HG03432 (cell line): ENCODE data around the gene TMIE.

ENCODE experiments used
- ATAC-seq: cut with Tn5 transposase; IDR thresholded peaks from one replicate; pipeline ENCODE4 v1.9.1; 2021; ENCODE audit warnings: mild to moderate bottlenecking, moderate library complexity; ENCODE audit not compliant: unreplicated experiment

The TMIE gene

DNA sequence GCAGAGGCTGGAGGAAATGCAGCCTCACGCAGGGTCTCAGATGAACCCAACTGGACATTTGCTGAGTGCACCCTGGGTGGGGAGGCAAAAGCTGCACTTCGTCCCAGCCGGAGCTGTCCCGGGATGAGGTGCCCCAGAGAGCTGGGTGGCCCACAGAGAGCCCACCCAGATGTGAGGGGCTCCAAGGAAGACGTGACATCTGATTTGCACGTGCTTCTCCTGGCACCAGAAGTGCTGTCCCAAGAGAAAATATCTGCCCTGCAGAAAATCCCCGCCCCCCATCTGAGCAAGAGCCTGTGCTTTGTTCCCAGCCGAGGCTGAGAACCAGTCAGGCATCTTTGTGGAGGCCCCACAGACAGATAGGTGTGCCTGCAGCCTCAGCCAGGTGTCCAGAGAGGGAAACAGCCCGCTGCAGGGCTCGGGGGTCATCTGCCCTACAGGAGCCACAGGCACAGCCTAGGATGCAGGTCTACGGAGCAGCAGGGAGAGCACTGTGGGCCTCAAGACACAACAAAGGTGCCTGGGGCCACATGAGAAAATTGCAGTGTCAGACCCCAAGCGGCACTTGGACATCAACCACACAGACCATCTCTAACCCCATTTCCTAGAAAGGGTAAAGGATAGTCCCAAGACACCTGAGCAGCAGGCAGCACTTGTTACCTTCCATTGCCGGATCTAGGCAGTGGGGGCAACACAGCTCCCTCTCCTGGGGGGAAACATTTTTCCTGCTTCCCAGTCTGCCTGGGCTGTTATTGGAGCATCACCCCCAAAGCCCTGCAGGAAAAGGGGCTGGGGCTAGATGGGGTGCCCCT is 5.8 kb downstream of the TMIE start:
- ATAC-seq, result no peak

DNA sequence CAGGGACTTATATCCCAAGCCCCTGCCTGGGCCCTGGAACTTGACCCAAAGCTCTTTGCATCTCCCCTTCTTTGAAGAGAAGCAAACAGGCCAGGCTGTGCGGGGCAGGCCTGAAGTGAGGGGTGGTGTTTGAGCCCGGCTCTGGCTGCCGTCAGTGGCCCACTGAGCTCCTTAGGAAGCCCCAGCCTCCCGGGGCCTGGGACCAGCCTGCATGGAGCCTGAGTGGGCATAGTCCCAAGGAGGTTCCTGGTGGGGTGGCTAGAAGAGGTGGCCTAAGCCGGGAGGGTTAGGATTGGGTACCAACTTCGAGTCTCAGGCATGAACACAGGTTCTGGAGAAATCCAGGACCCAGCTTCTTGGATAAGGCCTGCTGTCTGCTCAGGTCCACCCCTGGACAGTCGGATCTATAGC is 6.4 kb downstream of the TMIE start:
- ATAC-seq, result no peak

DNA sequence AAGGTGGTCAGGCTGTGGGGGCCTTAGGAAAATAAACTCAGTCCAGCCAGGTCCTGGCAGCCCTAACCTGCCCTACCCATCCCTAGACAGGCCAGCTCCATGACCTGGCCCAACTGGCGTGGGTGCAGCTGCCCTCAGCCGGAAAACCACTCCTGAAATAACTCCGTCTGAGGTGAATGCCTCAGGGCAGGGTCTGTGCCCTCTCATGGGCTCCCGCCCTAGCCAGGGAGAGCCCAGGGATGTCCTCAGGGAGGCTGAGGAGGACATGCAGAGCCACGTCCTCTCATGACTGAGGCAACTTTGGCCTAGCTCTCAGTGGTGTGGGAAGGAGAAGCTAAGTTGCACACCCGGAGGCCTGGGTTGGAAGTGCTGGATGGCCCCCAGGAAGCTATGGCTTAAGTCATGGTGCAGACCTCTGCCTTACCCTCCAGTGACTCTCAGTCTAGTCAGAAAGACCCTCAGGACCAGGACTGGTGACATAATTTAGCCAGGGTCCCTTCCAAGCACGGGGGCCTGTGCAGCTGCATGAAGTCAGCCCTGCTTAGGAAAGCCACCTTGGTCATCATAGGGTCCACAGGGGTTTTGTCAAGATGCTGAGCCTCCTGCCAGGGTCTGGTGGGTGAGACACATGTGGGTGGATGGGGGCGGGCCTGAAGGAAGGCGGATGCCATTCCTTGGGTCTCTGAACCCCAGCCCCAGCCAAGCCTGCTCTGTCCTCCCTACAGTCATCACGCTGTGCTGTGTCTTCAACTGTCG is 7.4 kb downstream of the TMIE start:
- ATAC-seq, result no peak

DNA sequence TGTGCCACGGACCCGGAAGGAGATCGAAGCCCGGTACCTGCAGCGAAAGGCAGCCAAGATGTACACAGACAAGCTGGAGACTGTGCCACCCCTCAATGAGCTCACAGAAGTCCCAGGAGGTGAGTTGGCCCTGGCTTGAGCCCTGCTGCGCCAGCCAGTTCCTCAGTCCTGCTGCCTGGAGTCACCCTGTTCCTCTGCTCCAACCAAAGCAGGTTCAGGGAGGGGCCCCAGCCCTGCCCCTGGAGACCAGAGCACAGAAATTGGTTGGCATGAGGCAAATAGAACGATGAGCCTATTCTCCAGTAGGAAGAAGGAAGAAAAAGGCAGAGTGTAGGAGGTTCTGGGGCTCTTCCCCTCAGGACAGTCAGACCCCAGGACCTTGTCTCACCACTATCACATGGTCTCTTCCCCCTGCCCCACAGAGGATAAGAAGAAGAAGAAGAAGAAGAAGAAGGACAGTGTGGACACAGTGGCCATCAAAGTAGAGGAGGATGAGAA is 8.0 kb downstream of the TMIE start:
- no peak for ATAC-seq

DNA sequence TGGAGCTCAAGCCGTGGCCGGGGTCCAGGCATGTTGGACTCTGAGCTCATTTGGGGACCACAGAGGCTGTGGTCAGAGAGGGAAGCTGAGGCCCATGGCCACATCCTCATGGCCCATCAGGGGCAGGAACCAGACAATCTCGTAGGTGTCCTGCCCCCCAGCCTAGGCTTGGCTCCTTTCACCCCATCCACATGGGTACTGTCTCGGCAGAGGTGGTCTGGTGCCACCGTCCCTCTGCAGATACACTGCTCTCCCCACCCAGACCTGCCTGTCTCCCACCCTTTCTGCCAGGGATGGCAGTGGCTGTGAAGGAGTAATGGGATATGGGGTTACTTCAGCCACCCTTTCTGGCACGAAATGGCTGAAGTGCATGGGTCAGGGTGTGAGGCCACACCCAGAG is 8.5 kb downstream of the TMIE start:
- no peak for ATAC-seq

DNA sequence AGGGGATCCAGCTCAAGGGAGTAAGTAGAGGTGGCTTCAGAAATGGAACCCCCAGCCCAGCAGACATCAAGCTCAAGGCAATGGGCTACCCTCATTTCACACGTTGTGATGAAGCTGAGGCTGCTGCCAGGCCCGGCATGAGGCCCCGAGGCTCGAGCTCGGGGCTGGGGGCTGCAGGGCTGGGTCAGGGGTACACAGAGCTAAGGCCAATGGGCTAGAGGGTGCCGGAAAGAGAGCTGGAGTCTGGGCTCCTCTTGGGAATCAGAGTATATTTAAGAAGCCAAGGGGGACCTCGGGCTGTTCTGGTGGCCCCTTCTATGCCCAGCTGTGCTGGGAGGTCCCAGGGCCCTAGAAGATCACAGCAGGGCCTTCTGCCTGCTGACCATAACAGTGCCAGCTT is 9.0 kb downstream of the TMIE start:
- ATAC-seq, result no peak

DNA sequence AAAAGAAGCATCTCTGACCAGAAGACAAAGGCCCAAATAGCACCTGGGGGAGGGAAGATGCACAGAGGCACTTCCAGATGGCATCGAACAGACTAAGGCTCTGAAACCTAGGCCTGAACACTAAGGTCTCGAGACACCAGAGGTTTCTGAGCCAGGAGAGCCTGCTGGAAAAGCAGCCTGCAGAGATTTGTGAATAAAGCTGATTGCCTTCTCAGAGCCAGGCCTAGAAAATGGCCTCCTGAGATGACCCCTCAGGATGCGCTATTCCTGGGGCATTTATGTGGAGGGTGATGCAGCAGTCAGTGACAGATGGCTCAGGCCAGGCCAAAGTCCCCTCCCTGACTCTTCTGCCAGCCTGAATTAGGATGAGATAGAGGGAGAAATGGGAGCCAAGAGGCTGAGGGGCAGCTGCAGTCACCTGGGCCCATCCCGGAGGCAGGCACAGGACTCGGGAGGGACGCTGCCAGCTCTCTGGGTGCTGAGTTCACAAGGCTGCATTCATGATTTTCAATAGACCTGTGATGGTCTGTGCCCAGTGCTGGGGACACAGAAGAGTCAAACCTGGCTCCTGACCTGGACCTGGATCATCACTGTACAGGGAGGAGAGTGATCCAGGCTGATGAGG is 9.6 kb downstream of the TMIE start:
- ATAC-seq, result no peak

DNA sequence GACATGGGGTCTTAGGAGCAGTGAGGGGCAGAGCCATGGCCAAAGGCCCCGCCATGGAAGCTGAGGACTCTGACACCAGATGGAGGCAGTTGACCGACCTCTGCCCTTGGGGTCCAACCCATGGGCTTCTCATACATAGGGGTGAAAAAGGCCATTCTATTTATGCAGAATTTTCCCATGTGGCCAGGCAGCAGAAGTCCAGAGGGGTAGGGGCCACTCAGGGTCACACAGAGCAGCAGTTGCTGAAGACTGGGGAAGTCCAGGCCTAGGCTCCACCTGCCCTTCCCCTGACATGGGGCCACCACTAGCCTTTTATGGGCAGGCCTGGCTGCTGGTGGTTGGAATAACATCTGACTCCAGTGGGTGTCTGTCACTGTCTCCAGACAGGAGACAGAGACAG is 10.1 kb downstream of the TMIE start:
- ATAC-seq, result no peak

DNA sequence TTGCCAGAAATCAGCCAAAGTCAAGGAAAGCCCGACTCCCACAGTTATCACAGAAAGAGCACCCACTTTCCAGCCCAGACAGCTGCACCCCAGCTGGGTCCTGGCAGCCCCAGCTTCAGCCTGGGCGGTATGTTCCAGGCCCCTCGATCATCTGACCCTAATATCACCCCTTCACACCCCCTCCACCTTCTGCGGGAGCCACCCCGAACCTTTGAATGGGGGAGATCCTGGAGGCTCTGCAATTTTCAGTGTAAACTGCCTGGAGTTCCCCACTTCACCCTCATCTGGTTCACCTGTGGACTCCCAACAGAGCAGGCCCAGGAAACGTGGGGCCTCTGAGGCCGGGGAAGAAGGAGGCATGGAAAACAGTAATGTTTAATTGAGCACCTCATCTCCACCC is 10.6 kb downstream of the TMIE start:
- no peak for ATAC-seq

DNA sequence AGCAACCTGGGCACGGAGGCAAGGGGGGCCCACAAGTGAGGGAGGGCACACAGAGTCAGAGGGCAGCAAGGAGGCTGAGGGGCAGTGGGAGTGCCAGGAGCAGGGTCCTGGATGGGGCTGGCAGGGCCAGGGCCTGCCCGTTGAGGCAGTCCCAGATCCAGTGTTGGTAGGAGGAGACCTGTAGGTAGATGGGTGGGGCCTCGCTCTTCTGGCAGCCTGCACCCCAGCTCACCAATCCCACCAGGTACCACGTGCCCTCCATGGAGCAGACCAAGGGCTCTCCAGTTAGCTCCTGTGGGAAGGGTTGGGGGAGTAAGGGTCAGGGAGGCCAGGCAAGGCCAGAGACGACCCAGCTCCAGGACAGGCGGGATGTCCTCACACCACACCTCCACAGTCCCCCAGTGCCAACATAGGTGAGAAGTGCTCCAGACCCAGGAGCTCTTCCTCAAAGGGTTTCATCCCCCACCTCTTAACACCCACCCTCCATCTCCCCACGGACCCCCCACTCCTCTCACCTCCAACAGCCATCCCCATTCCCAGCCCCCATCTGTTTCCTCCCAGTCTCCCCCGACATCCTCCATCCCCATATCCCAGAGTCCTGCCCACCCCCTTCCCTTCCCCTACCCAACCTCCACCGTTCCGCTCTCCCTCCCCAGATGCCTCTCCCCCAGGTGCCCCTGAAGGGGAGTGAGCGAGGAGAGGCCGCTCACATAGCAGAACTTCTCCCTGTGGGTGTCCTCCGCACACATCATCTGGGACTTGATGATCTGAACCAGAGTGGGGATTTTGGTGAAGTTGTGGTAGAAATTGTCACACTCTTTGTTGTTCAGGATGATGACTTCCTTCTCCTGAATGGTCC is 11.2 kb downstream of the TMIE start:
- ATAC-seq, result no peak

DNA sequence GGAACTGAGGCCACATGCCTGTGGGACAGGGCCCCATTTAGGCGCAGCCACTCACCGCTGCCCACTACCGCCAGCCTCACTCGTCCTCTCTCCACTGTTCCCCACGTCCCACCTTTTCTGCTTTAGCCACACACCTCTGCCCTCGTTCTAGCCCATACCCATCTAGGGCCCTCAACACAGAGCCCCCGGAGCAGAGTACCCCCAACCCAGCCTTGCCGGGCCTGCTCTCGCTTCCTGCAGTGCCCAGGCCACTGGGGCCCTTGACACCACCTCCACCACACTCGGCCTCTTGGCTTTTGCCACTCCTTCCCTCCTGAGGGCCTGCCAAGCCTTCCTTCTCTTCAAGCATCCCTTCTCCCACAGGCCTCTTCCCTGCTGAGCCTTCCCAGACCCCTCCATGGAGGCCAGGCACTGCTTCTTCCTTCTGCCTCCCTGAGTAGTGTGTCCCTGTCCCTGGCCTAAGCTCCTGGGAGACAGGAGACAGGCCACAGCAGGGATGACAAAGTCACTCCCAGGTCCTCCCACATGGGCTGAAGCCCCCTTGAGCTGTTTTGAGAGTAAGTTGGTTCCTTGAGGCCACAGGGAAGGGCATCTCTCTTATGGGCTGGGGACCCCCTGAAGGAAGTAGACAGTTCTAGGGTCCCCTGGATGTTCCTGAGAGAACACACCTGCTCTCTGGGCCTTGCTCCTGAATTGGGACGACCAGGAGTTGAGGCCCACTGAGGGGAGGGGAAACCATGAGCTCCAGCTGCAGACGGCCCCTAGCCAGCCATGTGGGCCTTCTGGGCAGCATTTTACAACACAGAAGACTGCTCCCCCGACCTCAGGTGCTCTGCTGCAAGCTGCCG is 12.1 kb downstream of the TMIE start:
- ATAC-seq, result no peak

DNA sequence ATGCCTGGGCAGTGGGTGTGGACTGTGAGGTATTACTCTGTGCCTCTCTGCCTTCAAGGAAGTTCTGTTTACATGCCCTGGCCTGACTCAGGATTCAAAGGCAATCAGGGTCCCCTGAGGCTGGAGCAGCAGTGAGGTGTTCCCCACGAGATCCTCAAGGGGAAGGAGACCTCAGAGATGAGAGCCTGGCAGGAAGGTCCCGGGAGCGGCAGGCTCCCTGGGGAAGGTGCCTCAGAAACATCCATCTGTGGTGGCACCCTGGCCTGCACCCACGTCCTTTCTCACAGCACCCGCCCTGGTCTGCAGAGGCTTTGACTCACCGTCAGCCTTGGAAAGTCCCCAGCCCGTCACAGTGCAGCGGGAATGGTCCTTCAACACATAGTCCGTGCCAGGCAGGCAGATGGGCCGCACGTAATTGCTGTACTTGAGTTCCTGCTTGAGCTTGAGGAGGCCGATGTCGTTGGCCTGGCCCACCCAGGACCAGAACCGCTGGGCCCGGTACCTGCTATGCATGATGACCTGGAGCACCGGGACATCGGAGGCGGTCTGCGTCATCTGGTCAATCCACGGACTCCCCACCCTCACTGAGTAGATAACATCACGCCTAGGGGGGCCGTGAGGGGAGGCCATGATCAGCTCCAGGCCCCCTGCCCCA is 12.8 kb downstream of the TMIE start:
- peak; percentile 69 for ATAC-seq

DNA sequence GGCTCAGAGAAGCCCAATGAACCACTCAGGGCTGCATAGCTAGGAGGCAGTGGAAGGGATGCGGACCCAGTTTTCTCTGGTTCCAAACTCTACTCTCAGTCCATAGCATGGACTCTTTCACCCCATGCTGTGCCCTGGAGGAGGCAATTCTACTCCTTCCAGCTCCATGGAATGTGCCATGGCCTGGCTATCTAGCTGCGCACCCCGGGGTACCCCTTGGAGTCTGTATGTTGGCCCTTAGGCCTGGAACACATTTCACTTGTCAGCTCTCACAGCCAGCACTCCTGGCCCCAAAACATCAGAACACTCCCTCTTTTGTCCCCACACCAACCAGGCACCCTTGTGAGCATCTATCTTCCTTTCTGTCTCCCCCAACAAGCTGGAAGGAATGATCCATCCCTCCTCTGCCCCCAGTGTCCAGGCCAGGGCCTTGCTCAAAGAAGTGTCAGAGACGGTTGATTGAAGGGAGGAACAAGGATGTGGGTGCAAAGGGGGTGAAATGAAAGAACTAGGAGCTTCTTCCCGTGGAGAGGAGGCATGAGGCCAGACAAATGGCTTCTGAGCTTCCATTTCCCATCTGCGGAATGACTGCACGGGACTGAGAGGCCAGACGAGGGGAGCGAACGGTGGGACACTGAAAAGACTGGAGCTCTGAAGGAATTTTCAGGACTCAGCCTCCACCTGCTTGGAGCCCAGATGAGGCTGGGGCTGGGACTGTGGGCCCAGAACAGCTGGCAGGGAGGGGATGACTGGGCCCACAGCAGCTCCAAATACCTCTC is 13.7 kb downstream of the TMIE start:
- ATAC-seq, result no peak

DNA sequence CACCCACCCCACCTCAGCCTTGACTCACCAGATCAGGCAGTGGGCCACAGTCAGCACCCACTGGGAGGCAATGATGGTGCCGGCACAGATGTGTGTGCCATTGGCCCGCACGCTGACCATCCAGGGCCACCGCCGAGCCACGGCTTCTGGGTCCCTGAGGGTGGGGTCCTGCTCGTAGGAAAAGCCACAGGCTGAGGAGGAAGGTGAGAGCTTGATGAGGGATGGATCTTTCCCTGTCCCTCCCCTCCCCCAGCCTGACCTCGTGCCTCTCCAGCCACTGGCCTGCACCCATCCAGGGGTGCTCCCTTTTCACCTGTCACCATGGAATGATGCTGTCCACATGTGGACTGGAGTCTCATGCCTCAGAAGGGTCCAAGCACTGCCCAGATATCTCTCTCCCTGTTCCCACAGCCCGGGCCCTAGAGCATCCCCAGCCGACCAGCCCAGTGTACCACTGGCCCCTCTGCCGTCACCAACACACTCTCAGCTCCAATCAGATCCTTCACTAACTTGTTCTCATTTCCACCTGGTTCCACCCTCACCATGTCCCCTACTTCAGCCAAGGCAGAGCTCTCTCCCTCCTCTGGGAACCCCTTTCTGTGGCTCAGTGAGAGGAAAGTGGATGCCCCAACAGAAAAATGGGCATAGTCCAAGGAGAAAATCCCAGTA is 14.4 kb downstream of the TMIE start:
- no peak for ATAC-seq

DNA sequence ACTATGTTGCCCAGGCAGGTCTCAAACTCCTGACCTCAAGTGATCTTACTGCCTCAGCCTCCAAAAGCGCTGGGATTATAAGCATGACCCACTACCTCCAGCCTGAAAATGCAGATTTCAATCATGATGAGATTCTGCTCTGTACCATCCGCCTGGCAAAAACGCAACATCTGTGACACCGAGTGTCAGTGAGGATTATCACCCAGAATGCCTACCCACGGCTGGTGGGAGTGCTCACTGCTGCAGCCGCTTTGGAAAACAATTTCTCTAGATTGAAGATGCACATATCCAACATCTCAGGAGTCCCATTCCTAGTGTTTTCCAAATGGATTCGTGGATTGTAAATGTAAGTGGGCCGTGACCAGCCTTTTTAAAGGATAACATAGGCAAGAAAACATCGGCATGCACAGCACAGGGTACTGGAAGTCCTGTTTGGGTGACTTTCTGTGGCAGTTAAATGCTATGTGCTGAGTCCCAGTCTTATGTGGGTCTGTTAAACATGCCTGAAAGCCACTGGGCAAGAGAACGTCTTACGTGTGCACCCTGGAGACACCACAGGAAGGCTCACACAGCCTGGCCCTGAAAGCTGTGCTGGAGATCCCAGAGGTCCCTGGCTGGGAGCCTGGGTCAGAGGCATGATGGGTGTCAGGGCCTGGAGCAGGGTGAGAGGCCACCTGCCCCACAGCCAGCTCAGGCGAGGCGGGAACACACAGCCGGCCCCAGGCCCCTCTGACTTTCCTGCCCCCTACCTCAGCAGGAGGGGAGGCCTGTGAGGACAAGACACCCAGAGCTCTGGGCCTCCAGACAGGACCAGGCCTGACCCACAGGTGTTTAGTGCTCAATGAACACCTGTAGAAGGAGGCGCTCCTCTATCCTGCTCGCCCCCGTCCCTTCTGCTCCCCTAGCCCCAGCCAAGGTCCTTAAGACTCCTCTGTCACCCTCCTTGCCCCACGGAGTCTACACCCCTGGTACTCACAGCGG is 15.6 kb downstream of the TMIE start:
- no peak for ATAC-seq

DNA sequence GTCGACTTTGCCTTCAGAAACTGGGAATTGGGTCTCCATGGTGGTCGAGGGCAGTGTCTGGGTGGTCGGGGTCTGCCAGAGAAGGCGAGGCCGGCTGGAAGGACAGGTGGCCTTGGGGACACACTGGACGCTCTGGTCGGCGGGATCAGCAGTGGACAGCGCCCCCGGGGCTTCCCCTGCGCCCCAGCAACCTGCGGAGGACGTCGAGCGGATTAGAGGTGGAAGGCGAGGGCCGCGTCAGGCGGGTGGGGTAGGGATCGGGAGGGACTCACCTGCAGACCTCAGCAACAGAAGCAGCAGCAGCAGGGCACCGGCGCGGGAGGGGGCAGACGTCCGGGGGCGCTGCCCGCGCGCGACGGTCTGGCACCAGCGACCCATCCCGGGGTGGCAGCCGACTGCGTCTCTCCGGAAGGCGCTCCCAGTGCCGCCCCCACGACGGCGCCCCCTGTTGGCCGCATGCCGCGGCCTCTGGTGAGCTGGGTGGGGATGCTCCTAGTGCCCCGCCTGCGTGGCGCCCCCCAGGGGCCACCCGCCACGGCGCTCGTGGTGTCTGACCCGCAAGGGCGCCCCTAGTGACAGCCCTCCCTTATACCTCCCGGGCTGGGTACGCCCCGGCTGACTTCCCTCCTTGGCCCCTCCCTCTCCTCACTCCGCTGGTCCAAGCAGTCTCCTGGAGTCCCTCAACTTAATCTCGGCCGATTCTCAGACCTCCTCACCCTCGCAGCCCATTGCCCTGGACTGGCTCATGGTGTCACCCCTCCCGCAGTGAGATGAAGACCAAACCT is 16.4 kb downstream of the TMIE start, which contains the start of gene PRSS50:
Gene PRSS50 (minus strand): TSS at position 423 of the 785 bp plus-strand sequence. CDS start 45 bp downstream, at position 378.
- ATAC-seq, result no peak
